Activated CD4-positive, alpha-beta T cell treated with anti-CD3 and anti-CD28 coated beads, Interleukin-2, amount 50 U/mL, for 4 hours (primary cell): ENCODE measurements around the gene GAA.
"Not testable (repeated sequence)": the region's sequence is repeated elsewhere in the genome, so short reads cannot be mapped to it uniquely, and the experiment has no call there.

Experiments used
- DNase-seq, 2 experiments: peaks; one replicate each; pipeline ENCODE4 v3.0.0-alpha.2; 2020

The GAA gene

DNA sequence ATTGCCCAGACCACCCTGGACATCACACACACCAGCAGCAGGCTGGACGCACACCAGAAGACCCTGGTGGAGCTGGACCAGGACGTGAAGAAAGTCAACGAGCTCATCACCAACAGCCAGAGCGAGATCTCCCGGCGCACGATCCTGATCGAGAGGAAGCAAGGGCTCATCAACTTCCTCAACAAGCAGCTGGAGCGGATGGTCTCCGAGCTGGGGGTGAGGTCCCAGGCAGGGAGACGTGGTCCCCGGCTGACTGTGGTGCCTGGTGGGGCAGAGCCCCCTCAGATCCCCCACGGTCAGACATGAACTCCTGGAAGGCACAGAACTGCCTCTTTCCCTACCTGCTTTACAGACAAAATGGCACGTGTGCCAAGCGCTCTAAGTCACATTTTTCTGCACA is 16.6 kb upstream of the GAA start:
- DNase-seq = no peak

- no peak for DNase-seq
Measured at GRCh38 chr17:80086081-80086480, 15.3 kb upstream of the GAA start.

- DNase-seq = no peak
Measured at GRCh38 chr17:80086616-80087015, 14.8 kb upstream of the GAA start.

- DNase-seq = no peak
Measured at GRCh38 chr17:80087346-80088265, 13.8 kb upstream of the GAA start.

DNA sequence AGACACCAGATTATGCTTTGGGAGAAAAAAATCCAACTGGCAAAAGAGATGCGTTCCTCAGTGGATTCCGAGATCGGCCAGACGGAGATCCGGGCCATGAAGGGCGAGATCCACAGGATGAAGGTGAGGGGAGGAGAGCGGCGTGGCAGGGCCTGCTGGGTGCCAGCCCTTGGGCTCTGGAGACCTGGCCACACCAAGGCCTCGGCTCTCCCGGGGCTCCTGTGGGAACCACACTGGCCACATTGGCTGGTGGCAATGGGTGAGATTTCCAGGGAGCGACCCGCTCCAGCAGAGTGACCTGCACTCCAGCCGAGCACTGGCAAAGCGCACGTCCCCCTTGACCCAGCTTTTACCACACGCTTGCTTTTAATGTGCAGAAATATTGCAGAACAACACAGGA is 11.6 kb upstream of the GAA start:
- DNase-seq = no peak

DNA sequence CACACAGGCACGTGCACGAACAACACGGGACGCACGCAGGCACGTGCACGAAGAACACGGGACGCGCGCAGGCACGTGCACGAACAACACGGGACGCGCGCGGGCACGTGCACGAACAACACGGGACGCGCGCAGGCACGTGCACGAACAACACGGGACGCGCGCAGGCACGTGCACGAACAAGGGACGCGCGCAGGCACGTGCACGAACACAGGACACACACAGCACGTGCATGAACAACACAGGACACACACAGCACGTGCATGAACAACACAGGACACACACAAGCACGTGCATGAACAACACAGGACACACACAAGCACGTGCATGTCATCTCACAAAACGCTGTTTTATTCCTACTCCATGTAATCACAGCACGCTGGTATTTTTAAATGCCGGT is 11.2 kb upstream of the GAA start:
- DNase-seq = not testable (repeated sequence)

DNA sequence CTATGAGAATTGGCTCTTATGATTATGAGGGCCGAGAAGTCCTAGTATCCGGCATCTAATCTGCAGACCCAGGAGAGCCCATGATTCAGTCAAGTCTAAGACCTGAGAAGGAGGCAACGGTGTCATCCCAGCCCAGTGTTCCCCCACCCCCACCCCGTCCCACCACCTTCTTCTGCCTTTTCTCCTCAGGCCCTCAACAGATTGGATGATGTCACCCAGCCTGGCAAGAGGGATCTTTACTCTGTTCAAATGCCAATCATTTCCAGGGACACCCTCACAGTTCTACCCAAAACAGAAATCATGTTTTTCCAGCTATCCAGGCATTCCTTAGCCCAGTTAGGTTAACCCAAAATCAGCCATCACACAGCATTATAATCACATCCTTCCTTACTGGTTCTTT is 10.0 kb upstream of the GAA start:
- no peak for DNase-seq

DNA sequence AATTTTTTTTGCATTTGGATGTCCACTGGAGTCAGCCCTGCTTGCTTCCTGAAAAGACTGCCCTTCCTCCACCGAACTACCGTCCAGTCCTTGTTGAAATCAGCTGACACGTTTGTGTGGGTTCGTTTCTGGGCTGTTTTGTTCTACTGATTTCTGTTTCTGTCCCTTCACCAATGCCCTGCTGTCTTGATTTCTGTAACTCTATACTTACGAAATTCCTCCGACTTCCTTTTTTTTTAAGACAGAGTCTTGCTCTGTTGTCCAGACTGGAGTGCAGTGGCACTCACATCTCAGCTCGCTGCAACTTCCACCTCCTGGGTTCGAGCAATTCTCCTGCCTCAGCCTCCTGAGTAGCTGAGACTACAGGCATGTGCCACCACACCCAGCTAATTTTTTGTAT is 8.4 kb upstream of the GAA start:
- no peak for DNase-seq

- DNase-seq = no peak
Measured at GRCh38 chr17:80095038-80095843, 6.1 kb upstream of the GAA start.

DNA sequence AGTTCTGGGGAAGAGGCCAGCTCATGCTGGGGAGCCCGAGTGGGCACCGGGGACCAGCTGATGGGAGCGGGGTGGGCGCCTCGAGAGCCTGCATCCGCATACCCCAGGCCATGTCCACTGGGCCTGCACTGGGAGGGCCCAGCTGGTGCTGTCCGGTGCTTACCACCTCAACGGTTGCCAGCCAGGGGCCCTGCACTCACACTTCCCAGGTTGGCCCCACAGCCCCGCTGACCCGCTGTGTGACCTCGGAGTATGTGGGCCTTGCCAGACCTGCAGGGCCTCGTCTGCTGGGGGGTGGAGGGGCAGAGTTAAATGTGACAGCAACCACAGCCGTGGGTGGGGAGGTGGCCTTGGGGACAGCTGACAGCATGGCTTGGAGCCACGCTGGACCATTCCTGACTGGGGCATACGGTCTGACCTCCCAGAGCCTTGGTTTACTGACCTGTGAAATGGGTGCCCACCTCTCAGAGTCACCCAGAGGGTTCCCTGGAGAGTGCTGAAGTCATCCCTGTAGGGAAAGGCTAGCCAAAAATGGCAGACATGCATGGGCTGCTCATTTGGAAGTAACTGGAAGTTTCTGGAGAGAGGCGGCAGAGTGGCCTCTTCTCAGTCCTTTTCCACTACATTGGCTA is 5.4 kb upstream of the GAA start:
- DNase-seq = no peak

DNA sequence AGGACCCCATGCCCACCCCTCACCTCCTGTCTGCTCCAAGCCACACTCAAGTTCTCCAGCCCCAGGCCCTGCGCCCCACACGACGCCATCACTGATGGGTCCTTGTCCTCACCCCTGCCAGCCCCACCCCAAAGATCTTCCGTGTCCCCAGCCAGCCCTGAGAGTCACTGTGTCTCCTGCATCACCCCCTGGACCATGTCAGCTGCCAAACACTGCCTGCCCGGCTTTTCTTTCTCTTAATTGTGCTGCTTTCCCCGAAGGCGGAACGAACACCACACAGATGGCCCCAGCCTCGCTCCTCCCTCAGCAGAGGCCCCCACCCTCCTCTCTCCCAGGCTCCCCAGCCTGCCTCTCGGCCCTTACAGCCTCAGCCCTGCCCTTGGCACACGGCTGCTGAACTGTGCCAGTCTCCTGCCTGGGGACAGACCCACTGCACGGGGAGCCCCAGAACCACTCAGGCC is 4.8 kb upstream of the GAA start:
- no peak for DNase-seq

GRCh38 chr17:80097127-80097621 is 4.2 kb upstream of the GAA start:
- DNase-seq = no peak

- no peak for DNase-seq
Measured at GRCh38 chr17:80097844-80098691, 3.3 kb upstream of the GAA start.

- no peak for DNase-seq
Measured at GRCh38 chr17:80099291-80100034, 1.9 kb upstream of the GAA start.

- no peak for DNase-seq
Measured at GRCh38 chr17:80100035-80100323, 1.4 kb upstream of the GAA start.

DNA sequence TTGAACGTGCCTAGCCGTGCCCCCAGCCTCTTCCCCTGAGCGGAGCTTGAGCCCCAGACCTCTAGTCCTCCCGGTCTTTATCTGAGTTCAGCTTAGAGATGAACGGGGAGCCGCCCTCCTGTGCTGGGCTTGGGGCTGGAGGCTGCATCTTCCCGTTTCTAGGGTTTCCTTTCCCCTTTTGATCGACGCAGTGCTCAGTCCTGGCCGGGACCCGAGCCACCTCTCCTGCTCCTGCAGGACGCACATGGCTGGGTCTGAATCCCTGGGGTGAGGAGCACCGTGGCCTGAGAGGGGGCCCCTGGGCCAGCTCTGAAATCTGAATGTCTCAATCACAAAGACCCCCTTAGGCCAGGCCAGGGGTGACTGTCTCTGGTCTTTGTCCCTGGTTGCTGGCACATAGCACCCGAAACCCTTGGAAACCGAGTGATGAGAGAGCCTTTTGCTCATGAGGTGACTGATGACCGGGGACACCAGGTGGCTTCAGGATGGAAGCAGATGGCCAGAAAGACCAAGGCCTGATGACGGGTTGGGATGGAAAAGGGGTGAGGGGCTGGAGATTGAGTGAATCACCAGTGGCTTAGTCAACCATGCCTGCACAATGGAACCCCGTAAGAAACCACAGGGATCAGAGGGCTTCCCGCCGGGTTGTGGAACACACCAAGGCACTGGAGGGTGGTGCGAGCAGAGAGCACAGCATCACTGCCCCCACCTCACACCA is 724 bp downstream of the GAA start:
- DNase-seq = peak in 1 of 2 experiments; percentile 10

DNA sequence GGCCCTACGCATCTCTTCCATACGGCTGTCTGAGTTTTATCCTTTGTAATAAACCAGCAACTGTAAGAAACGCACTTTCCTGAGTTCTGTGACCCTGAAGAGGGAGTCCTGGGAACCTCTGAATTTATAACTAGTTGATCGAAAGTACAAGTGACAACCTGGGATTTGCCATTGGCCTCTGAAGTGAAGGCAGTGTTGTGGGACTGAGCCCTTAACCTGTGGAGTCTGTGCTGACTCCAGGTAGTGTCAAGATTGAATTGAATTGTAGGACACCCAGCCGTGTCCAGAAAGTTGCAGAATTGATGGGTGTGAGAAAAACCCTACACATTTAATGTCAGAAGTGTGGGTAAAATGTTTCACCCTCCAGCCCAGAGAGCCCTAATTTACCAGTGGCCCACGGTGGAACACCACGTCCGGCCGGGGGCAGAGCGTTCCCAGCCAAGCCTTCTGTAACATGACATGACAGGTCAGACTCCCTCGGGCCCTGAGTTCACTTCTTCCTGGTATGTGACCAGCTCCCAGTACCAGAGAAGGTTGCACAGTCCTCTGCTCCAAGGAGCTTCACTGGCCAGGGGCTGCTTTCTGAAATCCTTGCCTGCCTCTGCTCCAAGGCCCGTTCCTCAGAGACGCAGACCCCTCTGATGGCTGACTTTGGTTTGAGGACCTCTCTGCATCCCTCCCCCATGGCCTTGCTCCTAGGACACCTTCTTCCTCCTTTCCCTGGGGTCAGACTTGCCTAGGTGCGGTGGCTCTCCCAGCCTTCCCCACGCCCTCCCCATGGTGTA is 1.5 kb downstream of the GAA start:
- no peak for DNase-seq

GRCh38 chr17:80103449-80104085 is 2.2 kb downstream of the GAA start:
- no peak for DNase-seq

- no peak for DNase-seq
Measured at GRCh38 chr17:80104321-80104955, 3.1 kb downstream of the GAA start.
